Amygdala (tissue), 56 donors: ENCODE measurements around the gene XG.
"Not testable (repeated sequence)": the region's sequence is repeated elsewhere in the genome, so short reads cannot be mapped to it uniquely, and the experiment has no call there.

Experiments used
- DNase-seq, 56 donors: peaks; one replicate each; lab custom pipeline; 2025; lab: John Stamatoyannopoulos, UW

XG gene

GRCh38 chrX:2751874-2752300 lies at the start of gene XG:
Gene XG (plus strand): TSS chrX:2752040. CDS start chrX:2752275, 235 bp downstream.
- DNase-seq = not testable (repeated sequence)

- DNase-seq = no peak
Observed at GRCh38 chrX:2703991-2704369, 47.9 kb upstream of the XG start.

GRCh38 chrX:2705046-2705832 lies 46.6 kb upstream of the XG start:
- DNase-seq = no peak

- no peak for DNase-seq
Observed at GRCh38 chrX:2707334-2707760, 44.5 kb upstream of the XG start.

- no peak for DNase-seq
Observed at GRCh38 chrX:2708021-2708420, 43.8 kb upstream of the XG start.

- DNase-seq = no peak
Observed at GRCh38 chrX:2708592-2709188, 43.1 kb upstream of the XG start.

GRCh38 chrX:2709556-2709955 lies 42.3 kb upstream of the XG start:
- DNase-seq = no peak

GRCh38 chrX:2710041-2710840 lies 41.6 kb upstream of the XG start:
- no peak for DNase-seq

GRCh38 chrX:2711441-2711840 lies 40.4 kb upstream of the XG start:
- DNase-seq = no peak

- DNase-seq = no peak
Observed at GRCh38 chrX:2712428-2712827, 39.4 kb upstream of the XG start.

- DNase-seq = no peak
Observed at GRCh38 chrX:2712890-2713840, 38.7 kb upstream of the XG start.

- no peak for DNase-seq
Observed at GRCh38 chrX:2714551-2714950, 37.3 kb upstream of the XG start.

GRCh38 chrX:2715066-2715600 lies 36.7 kb upstream of the XG start:
- no peak for DNase-seq

- no peak for DNase-seq
Observed at GRCh38 chrX:2717312-2717711, 34.5 kb upstream of the XG start.

- no peak for DNase-seq
Observed at GRCh38 chrX:2718821-2719220, 33.0 kb upstream of the XG start.

GRCh38 chrX:2719774-2720447 lies 31.9 kb upstream of the XG start:
- DNase-seq = no peak

GRCh38 chrX:2723286-2723879 lies 28.5 kb upstream of the XG start:
- DNase-seq = no peak

GRCh38 chrX:2727264-2727663 lies 24.6 kb upstream of the XG start:
- DNase-seq = not testable (repeated sequence)

GRCh38 chrX:2732076-2732475 lies 19.8 kb upstream of the XG start:
- DNase-seq = no peak
